ENCODE data around the gene JMJD7.

The JMJD7 gene

GRCh38 chr15:41851755-41852370, 24.0 kb downstream of the JMJD7 start:
- no peak for DNase-seq (ENCODE audit: low read depth)
- H3K4me3 ChIP-seq (ENCODE audit: control insufficient read depth, low read depth, low read length), result no peak overlapping the region
- TF ChIP-seq, protein P1, sequence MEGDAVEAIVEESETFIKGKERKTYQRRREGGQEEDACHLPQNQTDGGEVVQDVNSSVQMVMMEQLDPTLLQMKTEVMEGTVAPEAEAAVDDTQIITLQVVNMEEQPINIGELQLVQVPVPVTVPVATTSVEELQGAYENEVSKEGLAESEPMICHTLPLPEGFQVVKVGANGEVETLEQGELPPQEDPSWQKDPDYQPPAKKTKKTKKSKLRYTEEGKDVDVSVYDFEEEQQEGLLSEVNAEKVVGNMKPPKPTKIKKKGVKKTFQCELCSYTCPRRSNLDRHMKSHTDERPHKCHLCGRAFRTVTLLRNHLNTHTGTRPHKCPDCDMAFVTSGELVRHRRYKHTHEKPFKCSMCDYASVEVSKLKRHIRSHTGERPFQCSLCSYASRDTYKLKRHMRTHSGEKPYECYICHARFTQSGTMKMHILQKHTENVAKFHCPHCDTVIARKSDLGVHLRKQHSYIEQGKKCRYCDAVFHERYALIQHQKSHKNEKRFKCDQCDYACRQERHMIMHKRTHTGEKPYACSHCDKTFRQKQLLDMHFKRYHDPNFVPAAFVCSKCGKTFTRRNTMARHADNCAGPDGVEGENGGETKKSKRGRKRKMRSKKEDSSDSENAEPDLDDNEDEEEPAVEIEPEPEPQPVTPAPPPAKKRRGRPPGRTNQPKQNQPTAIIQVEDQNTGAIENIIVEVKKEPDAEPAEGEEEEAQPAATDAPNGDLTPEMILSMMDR (conservative IDR thresholded peaks at IDR 0.05; ENCODE audit: control insufficient read depth, insufficient read depth, low read depth, low read length), result no peak

DNA sequence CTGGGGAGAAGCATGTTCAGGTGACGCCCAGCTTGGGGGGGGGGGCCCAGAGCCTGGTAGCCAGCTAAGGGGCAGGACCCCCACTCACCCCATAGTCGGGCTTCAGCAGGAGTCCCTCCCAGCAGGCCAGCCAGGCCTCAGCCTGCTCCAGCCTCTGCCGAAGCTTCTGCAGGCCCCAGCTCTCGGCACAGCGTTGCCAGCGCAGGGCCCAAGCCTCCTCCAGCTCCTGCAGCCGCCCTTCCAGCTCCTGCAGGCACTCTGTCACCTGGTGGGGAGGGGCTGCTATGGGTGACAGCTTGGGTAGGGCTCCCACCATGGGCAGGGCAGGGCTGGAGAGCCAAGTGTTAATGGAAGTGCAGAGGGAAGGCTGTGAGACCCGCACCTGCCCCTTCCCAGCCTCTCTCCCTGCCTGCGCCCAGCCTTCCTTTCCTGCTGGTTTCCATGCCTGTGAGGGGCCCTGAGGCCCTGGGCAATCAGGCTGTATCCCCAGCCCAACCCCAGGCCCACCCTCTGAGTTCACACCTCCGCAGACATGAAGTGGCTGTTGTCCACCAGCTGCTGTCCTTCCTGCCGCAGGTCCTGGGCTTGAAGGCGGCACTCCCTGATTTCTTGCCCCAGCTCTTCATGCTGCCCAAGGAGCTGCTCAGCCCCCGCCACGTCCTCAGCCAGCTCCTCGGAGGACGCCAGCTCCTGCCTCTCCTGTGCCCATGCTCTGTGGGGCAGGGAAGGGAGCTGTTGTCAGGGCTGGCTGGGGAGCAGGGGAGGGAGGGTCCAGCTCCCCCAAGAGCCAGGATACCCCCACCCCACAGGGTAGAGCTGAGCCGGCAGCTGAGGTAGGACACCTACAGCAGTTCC, 25.1 kb downstream of the JMJD7 start:
- no peak for DNase-seq (ENCODE audit: low read depth)
- H3K4me3 ChIP-seq (ENCODE audit: control insufficient read depth, low read depth, low read length), result no peak overlapping the region
- TF ChIP-seq, protein P1 (conservative IDR thresholded peaks at IDR 0.05; ENCODE audit: control insufficient read depth, insufficient read depth, low read depth, low read length), result no peak

DNA sequence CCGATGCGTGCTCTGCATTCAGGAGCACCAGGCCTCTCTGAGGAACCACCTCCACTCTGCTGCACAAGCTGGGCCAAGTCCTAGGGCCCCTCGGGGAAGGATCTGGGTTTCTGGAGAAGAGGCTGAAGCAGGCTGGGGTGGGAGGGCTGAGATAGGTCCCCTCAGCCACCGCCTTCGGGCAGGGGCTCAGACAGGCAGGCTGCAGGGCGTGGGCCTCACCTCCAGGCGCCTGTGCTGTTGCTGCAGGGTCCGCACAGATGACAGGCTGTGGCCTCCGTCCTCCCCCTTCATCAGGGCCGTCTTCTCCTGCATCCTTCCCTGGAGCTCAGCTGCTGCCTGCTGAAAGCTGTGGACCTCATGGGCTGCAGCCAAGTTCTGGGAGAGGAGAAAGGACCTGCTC, 25.9 kb downstream of the JMJD7 start:
- no peak overlapping the region for H3K4me3 ChIP-seq (ENCODE audit: control insufficient read depth, low read depth, low read length)
- TF ChIP-seq, protein P1 (conservative IDR thresholded peaks at IDR 0.05; ENCODE audit: control insufficient read depth, insufficient read depth, low read depth, low read length), result no peak
- no peak for DNase-seq (ENCODE audit: low read depth)

DNA sequence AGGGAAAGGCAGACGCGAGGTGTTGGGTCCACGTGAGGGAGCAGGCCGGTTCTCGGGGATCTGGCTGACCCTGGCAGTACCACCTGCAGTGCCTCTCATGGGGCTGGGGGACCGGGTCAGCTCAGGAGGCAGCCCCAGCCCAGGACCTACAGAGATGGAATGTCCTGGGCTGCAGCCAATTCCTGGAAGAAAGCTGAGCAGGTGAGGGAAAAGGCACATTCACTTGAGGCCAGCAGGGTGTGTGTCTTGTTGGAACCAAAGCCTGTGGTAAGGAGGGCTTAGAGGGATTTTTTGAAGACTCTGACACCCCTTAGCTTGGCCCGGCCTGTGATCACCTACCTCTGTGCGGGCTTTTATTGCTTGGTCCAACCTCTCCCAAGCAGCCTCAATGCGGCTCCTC, 26.6 kb downstream of the JMJD7 start:
- H3K4me3 ChIP-seq (ENCODE audit: control insufficient read depth, low read depth, low read length), result no peak overlapping the region
- DNase-seq (ENCODE audit: low read depth), result no peak
- TF ChIP-seq, protein P1 (conservative IDR thresholded peaks at IDR 0.05; ENCODE audit: control insufficient read depth, insufficient read depth, low read depth, low read length), result no peak

- no peak for DNase-seq (ENCODE audit: low read depth)
- H3K4me3 ChIP-seq (ENCODE audit: control insufficient read depth, low read depth, low read length), result no peak overlapping the region
- TF ChIP-seq, protein P1 (conservative IDR thresholded peaks at IDR 0.05; ENCODE audit: control insufficient read depth, insufficient read depth, low read depth, low read length), result no peak
Measured at GRCh38 chr15:41855261-41855961, 27.5 kb downstream of the JMJD7 start.

GRCh38 chr15:41856262-41856661, 28.4 kb downstream of the JMJD7 start:
- no peak overlapping the region for H3K4me3 ChIP-seq (ENCODE audit: control insufficient read depth, low read depth, low read length)
- TF ChIP-seq, protein P1 (conservative IDR thresholded peaks at IDR 0.05; ENCODE audit: control insufficient read depth, insufficient read depth, low read depth, low read length), result no peak
- DNase-seq (ENCODE audit: low read depth), result no peak
